Lower lobe of right lung (tissue), 2 donors: Measurements from ENCODE around the gene GAS7. TPM values are rescaled to one million over a fixed set of nuclear protein-coding genes. Genes with fewer than 3 reads are reported as not detected.

Experiments used
- ATAC-seq, 2 donors: fragments of 200-7000 bp; cut with Tn5 transposase; one replicate each; pipeline ENCODE4 v1.9.1; 2020 to 2022; ENCODE audit warnings: mild to moderate bottlenecking in 2 of 2, moderate library complexity in 2 of 2
- DNase-seq: peaks from one replicate; pipeline ENCODE4 v3.0.0-alpha.2; 2020
- H3K27ac ChIP-seq: fragments of 200-600 bp; one replicate; pipeline ENCODE4 v1.8.0; 2022
- H3K27me3 ChIP-seq: fragments of 200-600 bp; one replicate; pipeline ENCODE4 v1.8.0; 2022; ENCODE audit warnings: low read depth
- H3K36me3 ChIP-seq: fragments of 200-600 bp; one replicate; pipeline ENCODE4 v1.8.0; 2022; ENCODE audit warnings: mild to moderate bottlenecking
- H3K4me1 ChIP-seq: fragments of 200-600 bp; one replicate; pipeline ENCODE4 v1.8.0; 2022
- H3K4me3 ChIP-seq: fragments of 200-600 bp; one replicate; pipeline ENCODE4 v1.8.0; 2022; ENCODE audit warnings: mild to moderate bottlenecking
- H3K9me3 ChIP-seq: fragments of 200-600 bp; one replicate; pipeline ENCODE4 v1.8.0; 2022
- CTCF ChIP-seq: fragments of 200-600 bp; IDR thresholded peaks from one replicate; pipeline ENCODE4 v1.8.0; 2022; ENCODE audit warnings: antibody characterized with exemption, mild to moderate bottlenecking
- intact Hi-C: fragments of 100-400 bp; cut with DNase I; formaldehyde crosslinking; loops from one replicate; pipeline ENCODE4 v1.11.0; 2022
- long read RNA-seq: library from polyadenylated mRNA; unstranded; transcript quantifications from one replicate; pipeline ENCODE4 v2.0.0, GENCODE V29; 2021
- total RNA-seq: library from RNA; stranded (reverse); fragmentation: NEBNext Ultra II Directional; extraction: Animal tissue kit (Norgen Biotek cat#: 25700); gene quantifications from one replicate; pipeline ENCODE4 v1.2.1, GENCODE V29; 2021
- donor health status: DM: no; HTN: yes; CAD: no; lungs with severe emphysema.

The GAS7 gene
- 54.1 TPM for total RNA-seq
- long read RNA-seq, full-length matches to known transcripts: 18 of 60 reads
- long read RNA-seq, partial matches to known transcripts: 6 of 60 reads
- long read RNA-seq, other reads (novel, unspliced or antisense): 36 of 60 reads

- H3K4me1 ChIP-seq: no peaks in the 10 kb centered on the region
- H3K27me3 ChIP-seq: peaks cover 23% of the 10 kb centered on the region
- ATAC-seq (peak; percentile 71 to 77), DNase-seq (peak; percentile 72)
- peaks cover 8% of the 10 kb centered on the region for H3K9me3 ChIP-seq
- no peaks in the 10 kb centered on the region for H3K36me3 ChIP-seq
- intact Hi-C loops: no loop called here
- no peak for TF ChIP-seq CTCF
- peak within 1 kb of the TSS; percentile 68 for H3K4me3 ChIP-seq
- H3K27ac ChIP-seq: peak within 1 kb of the TSS; percentile 71
Measured at GRCh38 chr17:10198509-10199249, at the start of gene GAS7. GAS7 (minus strand) TSS chr17:10198606.

- ATAC-seq (peak in 1 of 2 donors; percentile 33), DNase-seq (no peak)
- H3K27ac ChIP-seq: no peak overlapping the region
- peaks cover 4% of the 10 kb centered on the region for H3K4me1 ChIP-seq
- no peaks in the 10 kb centered on the region for H3K27me3 ChIP-seq
- H3K9me3 ChIP-seq: no peaks in the 10 kb centered on the region
- H3K4me3 ChIP-seq: no peak overlapping the region
- no peaks in the 10 kb centered on the region for H3K36me3 ChIP-seq
- intact Hi-C loops: no loop called here
- no peak for TF ChIP-seq CTCF
Measured at GRCh38 chr17:10247810-10248209, 49.4 kb upstream of the GAS7 start.

- DNase-seq: peak; percentile 54
- TF ChIP-seq CTCF: no peak
- H3K4me3 ChIP-seq: no peak overlapping the region
- no peaks in the 10 kb centered on the region for H3K27me3 ChIP-seq
- H3K9me3 ChIP-seq: no peaks in the 10 kb centered on the region
- no peaks in the 10 kb centered on the region for H3K36me3 ChIP-seq
- intact Hi-C loops: no loop called here
- peak; percentile 72 to 74 for ATAC-seq
- no peak overlapping the region for H3K27ac ChIP-seq
- H3K4me1 ChIP-seq: peaks cover 4% of the 10 kb centered on the region
Measured at GRCh38 chr17:10243883-10244844, 45.8 kb upstream of the GAS7 start.

- ATAC-seq (no peak), DNase-seq (no peak)
- TF ChIP-seq CTCF: no peak
- Histone ChIP-seq H3K27ac (no peak overlapping the region), H3K36me3 (no peaks in the 10 kb centered on the region), H3K27me3 (no peaks in the 10 kb centered on the region), H3K4me1 (peaks cover 4% of the 10 kb centered on the region), H3K9me3 (no peaks in the 10 kb centered on the region), H3K4me3 (no peak overlapping the region)
- intact Hi-C loops: no loop called here
Measured at GRCh38 chr17:10241781-10242180, 43.4 kb upstream of the GAS7 start.

GRCh38 chr17:10238661-10239060, 40.3 kb upstream of the GAS7 start:
- peaks cover 1% of the 10 kb centered on the region for H3K4me1 ChIP-seq
- no peak for TF ChIP-seq CTCF
- H3K27me3 ChIP-seq: no peaks in the 10 kb centered on the region
- no peaks in the 10 kb centered on the region for H3K36me3 ChIP-seq
- H3K4me3 ChIP-seq: no peak overlapping the region
- intact Hi-C loops: no loop called here
- DNase-seq (no peak), ATAC-seq (no peak)
- H3K27ac ChIP-seq: no peak overlapping the region
- no peaks in the 10 kb centered on the region for H3K9me3 ChIP-seq
